Sigmoid colon (tissue), 4 donors: Measurements from ENCODE around the gene THSD8.

Experiments
- CTCF ChIP-seq, 4 experiments: fragments of 450-650 bp in 3 of 4; fragments of 200-600 bp in 1 of 4; IDR thresholded peaks; one replicate each; pipeline ENCODE4 v1.5.1; 2016 to 2019; ENCODE audit warnings: antibody characterized with exemption in 4 of 4, mild to moderate bottlenecking in 3 of 4, moderate library complexity in 2 of 4
- EP300 ChIP-seq, 4 donors: sonication (generic); formaldehyde crosslinking; IDR thresholded peaks; one replicate each; pipeline ENCODE4 v1.6.1; 2017; ENCODE audit warnings: antibody characterized with exemption in 4 of 4
- POLR2A ChIP-seq, 2 donors: fragments of 450-650 bp; IDR thresholded peaks; one replicate each; pipeline ENCODE4 v1.6.1; 2016; ENCODE audit warnings: antibody characterized with exemption in 2 of 2, mild to moderate bottlenecking in 2 of 2, moderate library complexity in 2 of 2
- POLR2AphosphoS5 ChIP-seq, 4 donors: sonication (generic); formaldehyde crosslinking; IDR thresholded peaks; one replicate each; pipeline ENCODE4 v1.6.1; 2017; ENCODE audit warnings: antibody characterized with exemption in 4 of 4

DNA sequence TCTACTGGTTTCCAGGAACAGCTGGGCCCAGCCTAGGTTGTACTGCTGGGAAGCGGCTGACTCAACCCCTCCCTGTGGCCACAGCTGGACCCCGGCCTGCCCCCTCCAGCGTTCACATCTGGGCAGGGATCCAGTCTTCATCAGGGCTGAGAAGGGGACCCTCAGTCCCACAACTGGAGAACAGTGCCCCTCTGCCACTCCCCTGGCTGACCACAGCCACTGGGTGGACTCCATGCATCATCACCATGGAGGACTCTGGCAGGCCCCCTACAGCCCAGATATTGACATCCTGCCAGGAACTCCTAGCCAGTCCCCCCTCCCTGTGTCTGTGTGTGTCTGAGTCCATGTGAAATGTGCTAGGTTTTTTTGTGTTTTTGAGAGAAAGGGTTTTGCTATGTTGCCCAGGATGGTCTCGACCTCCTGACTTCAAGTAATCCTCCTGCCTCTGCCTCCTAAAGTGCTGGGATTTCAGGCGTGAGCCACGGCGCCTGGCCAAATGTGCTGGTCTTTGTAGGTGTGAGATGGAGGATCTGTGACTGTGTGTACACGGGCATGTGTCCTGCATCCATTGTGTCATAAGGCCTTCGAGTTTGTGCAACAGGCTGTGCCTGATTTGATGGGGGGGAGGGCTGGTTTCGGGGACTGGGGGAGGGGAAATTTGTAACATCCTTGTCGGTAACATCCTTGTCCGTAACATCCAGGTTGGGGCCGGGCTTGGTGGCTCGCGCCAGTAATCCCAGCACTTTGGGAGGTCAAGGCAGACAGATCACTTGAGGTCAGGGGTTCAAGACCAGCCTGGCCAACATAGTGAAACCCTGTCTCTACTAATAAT is 22.5 kb upstream of the THSD8 start:
- TF ChIP-seq POLR2A (IDR thresholded peaks at IDR 0.05) (no peak), CTCF (IDR thresholded peaks at IDR 0.05) (no peak), POLR2AphosphoS5 (IDR thresholded peaks at IDR 0.05) (peak in 2 of 4 donors; percentile 50 to 52), EP300 (IDR thresholded peaks at IDR 0.05) (no peak)
